ENCODE measurements around the gene MYOM1.

Gene MYOM1

DNA sequence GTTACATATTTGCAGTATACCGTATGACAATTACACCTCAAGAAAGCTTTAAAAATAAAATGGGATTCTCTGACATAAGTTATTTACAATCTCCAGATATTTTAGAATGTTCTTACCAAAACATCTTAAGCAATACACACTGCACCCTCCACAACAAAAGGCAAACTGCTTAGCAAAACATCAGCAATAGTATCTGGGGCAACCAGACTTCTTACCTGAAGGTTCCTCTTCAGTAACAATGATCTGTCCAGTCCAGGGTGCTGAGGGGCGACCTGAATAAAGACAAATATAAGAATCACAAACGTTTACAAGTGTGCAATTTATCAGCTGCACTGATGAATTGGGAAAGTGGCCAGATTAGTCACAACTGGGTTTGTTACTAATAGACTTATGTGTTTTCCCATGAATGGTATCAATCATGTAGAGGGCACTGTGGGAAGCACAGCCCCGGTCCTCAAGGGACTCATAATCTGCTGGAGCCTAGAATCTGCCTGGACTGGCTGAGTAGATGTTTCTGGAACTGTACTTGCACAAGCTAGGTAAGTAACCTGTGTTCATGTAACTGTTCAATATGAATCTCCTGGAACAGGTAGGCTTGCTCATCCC lies 70.7 kb downstream of the MYOM1 start:
- DNase-seq (ENCODE audit: low read depth), result no peak
- TF ChIP-seq, protein P1, sequence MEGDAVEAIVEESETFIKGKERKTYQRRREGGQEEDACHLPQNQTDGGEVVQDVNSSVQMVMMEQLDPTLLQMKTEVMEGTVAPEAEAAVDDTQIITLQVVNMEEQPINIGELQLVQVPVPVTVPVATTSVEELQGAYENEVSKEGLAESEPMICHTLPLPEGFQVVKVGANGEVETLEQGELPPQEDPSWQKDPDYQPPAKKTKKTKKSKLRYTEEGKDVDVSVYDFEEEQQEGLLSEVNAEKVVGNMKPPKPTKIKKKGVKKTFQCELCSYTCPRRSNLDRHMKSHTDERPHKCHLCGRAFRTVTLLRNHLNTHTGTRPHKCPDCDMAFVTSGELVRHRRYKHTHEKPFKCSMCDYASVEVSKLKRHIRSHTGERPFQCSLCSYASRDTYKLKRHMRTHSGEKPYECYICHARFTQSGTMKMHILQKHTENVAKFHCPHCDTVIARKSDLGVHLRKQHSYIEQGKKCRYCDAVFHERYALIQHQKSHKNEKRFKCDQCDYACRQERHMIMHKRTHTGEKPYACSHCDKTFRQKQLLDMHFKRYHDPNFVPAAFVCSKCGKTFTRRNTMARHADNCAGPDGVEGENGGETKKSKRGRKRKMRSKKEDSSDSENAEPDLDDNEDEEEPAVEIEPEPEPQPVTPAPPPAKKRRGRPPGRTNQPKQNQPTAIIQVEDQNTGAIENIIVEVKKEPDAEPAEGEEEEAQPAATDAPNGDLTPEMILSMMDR (IDR thresholded peaks at IDR 0.05; ENCODE audit: insufficient read depth, low read depth, low read length, missing control alignments), result no peak
- no peak overlapping the region for H3K4me3 ChIP-seq (ENCODE audit: low read depth, low read length)

DNA sequence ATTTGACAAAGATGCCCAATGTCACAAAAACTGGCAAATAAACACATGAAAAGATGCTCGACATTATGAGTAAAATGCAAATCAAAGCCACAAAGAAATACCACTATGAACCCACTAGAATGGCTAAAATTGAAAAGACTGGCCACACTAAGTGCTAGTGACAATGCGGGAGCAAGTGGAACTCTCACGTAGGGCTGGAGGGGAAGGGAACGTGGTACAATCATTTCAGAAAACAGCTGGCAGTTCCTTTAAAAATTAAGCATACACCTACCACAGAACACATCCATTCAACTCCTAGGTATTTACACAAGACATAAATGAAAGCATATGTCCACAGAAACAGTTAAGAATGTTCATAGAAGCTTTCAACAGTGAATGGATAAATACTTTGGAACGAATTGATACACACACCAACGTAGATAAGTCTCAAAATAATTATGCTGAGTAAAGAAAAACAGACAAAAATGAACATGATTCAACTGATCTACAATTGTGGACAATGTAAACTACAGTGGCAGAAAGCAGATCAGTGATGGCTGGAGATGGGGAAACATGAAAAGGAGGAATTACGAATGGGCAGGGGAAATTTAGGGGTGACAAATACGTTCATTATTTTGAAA lies 71.7 kb downstream of the MYOM1 start:
- DNase-seq (ENCODE audit: low read depth), result no peak
- no peak overlapping the region for H3K4me3 ChIP-seq (ENCODE audit: low read depth, low read length)
- TF ChIP-seq, protein P1 (IDR thresholded peaks at IDR 0.05; ENCODE audit: insufficient read depth, low read depth, low read length, missing control alignments), result no peak

- H3K4me3 ChIP-seq (ENCODE audit: low read depth, low read length), result no peak overlapping the region
- TF ChIP-seq, protein P1 (IDR thresholded peaks at IDR 0.05; ENCODE audit: insufficient read depth, low read depth, low read length, missing control alignments), result no peak
- DNase-seq (ENCODE audit: low read depth), result no peak
Measured at GRCh38 chr18:3140986-3141639, 78.7 kb downstream of the MYOM1 start.

GRCh38 chr18:3140342-3140741 lies 79.4 kb downstream of the MYOM1 start:
- no peak overlapping the region for H3K4me3 ChIP-seq (ENCODE audit: low read depth, low read length)
- TF ChIP-seq, protein P1 (IDR thresholded peaks at IDR 0.05; ENCODE audit: insufficient read depth, low read depth, low read length, missing control alignments), result no peak
- DNase-seq (ENCODE audit: low read depth), result no peak

GRCh38 chr18:3139406-3139805 lies 80.4 kb downstream of the MYOM1 start:
- H3K4me3 ChIP-seq (ENCODE audit: low read depth, low read length), result no peak overlapping the region
- no peak for DNase-seq (ENCODE audit: low read depth)
- TF ChIP-seq, protein P1 (IDR thresholded peaks at IDR 0.05; ENCODE audit: insufficient read depth, low read depth, low read length, missing control alignments), result no peak

DNA sequence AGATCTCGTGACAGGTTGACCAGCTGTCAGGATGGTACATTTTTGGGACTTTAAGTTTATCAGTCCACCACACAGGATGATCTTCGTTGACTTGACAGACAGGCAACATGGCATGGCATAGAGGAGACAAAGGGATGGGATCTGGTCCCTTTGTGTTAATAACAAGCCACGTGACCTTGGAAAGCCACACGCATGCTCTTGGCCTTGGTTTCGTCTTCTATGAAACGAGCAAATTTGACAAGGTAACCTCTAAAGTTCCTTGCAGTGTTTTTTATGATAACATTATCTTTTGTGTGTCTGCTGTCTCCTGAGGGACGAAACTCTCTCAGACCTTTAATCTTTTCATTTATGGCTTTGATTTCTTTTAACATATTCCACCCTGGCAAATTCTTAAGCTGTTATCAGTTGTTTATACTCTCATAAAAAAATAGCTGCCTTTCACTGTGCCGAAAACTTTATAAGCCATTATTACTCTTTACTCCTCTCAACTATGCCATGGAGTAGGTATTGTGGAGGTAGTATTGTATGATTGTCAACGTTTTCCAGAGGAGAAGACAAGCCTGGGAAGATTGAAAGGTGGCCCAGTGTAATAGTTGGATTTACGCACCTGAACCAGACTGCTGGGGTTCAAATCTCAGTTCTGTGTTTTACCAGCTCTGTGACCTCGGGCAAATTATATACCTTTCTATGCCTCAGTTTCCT lies 81.3 kb downstream of the MYOM1 start:
- TF ChIP-seq, protein P1 (IDR thresholded peaks at IDR 0.05; ENCODE audit: insufficient read depth, low read depth, low read length, missing control alignments), result no peak
- H3K4me3 ChIP-seq (ENCODE audit: low read depth, low read length), result no peak overlapping the region
- DNase-seq (ENCODE audit: low read depth), result no peak
